ENCODE results near the gene HEATR9. TPM values are rescaled to one million over a fixed set of nuclear protein-coding genes. Genes with fewer than 3 reads are reported as not detected.

The HEATR9 gene
- total and polyA plus RNA-seq, 2 donors (not counting 3 experiments of a cell fraction or from before 2014, with no cell fraction given) = not detected

DNA sequence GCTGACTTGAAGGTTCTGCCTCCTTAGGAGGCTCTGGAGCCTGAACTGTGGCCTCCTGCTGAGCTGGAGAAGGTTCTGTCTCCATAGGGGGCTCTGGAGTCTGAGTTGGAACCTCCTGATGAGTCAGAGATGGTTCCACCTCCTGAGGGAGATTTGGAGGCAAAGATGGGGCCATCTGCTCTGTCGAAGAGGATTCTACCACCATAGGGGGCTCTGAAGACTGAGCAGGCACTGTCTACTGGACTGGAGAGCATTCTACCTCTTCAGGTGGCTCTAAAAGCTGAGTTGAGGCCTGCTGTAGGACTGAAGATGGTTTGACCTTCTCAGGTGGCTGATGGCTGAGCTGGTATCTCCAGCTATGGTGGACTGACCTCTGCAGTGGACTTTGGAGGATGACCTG lies 45.7 kb upstream of the HEATR9 start:
- BruUV-seq (replicated peaks) = no TSS peak

More for the DNA sequence above, 45.7 kb upstream of the HEATR9 start:
- Histone ChIP-seq H3K27me3 (ENCODE audit: control insufficient read depth in 2 of 2, insufficient read depth in 2 of 2, low read length in 2 of 2) (no peaks in the 10 kb centered on the region), H2AFZ (ENCODE audit: low read depth, low read length) (no peak overlapping the region), H3K4me2 (ENCODE audit: insufficient read depth, low read length) (no peak overlapping the region), H3K9me3 (replicated peaks; ENCODE audit: control insufficient read depth, insufficient read depth, low read length) (no peaks in the 10 kb centered on the region), H4K20me1 (replicated peaks; ENCODE audit: control insufficient read depth, extremely low read depth, insufficient read depth, low read length) (no peaks in the 10 kb centered on the region), H3K9me1 (replicated peaks; ENCODE audit: control insufficient read depth, extremely low read depth, insufficient read depth, low read length) (no peaks in the 10 kb centered on the region), H3K36me3 (ENCODE audit: control insufficient read depth in 2 of 2, extremely low read depth in 1 of 2, insufficient read depth in 2 of 2, low read length in 2 of 2) (no peaks in the 10 kb centered on the region), H3K4me3 (replicated peaks in 1 of 3; ENCODE audit: insufficient read depth in 1 of 3, low read depth in 1 of 3, low read length in 3 of 3) (no peak overlapping the region), H3K9ac (replicated peaks; ENCODE audit: extremely low read depth, insufficient read depth, low read length) (no peak overlapping the region), H3K79me2 (ENCODE audit: control insufficient read depth, insufficient read depth, low read length) (no peaks in the 10 kb centered on the region), H3K4me1 (ENCODE audit: control insufficient read depth, extremely low read depth, insufficient read depth, low read length) (peaks cover 4% of the 10 kb centered on the region), H3K27ac (ENCODE audit: insufficient read depth, low read depth, low read length) (no peak overlapping the region)
- TF ChIP-seq JUN (IDR thresholded peaks at IDR 0.05; ENCODE audit: borderline replicate concordance, insufficient read depth, insufficient read length, low read depth) (no peak), FOS (IDR thresholded peaks at IDR 0.05; ENCODE audit: borderline replicate concordance, insufficient read depth, low read length) (no peak), GATA2 (IDR thresholded peaks at IDR 0.05; ENCODE audit: insufficient read depth, insufficient read length, low read depth, low read length) (no peak), EZH2 (IDR thresholded peaks at IDR 0.05; ENCODE audit: borderline replicate concordance, low read depth, low read length, severe bottlenecking) (no peak), MYC (IDR thresholded peaks at IDR 0.05; ENCODE audit: low read depth, low read length) (no peak), POLR2AphosphoS5 (IDR thresholded peaks at IDR 0.05; ENCODE audit: insufficient read depth, low read depth, low read length) (no peak), POLR2A (IDR thresholded peaks at IDR 0.05; ENCODE audit: low read depth, low read length) (no peak)
- TF ChIP-seq, protein P1, sequence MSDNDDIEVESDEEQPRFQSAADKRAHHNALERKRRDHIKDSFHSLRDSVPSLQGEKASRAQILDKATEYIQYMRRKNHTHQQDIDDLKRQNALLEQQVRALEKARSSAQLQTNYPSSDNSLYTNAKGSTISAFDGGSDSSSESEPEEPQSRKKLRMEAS (IDR thresholded peaks at IDR 0.05; ENCODE audit: insufficient read depth, insufficient read length) = no peak
- TF ChIP-seq, protein P2, sequence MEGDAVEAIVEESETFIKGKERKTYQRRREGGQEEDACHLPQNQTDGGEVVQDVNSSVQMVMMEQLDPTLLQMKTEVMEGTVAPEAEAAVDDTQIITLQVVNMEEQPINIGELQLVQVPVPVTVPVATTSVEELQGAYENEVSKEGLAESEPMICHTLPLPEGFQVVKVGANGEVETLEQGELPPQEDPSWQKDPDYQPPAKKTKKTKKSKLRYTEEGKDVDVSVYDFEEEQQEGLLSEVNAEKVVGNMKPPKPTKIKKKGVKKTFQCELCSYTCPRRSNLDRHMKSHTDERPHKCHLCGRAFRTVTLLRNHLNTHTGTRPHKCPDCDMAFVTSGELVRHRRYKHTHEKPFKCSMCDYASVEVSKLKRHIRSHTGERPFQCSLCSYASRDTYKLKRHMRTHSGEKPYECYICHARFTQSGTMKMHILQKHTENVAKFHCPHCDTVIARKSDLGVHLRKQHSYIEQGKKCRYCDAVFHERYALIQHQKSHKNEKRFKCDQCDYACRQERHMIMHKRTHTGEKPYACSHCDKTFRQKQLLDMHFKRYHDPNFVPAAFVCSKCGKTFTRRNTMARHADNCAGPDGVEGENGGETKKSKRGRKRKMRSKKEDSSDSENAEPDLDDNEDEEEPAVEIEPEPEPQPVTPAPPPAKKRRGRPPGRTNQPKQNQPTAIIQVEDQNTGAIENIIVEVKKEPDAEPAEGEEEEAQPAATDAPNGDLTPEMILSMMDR (IDR thresholded peaks at IDR 0.05; ENCODE audit: extremely low read depth in 1 of 2, insufficient read depth in 1 of 2, low read depth in 1 of 2, low read length in 2 of 2) = no peak
- FAIRE-seq (no peak), DNase-seq (ENCODE audit: low read depth, low spot score) (no peak)
- CTCF ChIA-PET = interaction anchor here (0.9 to 1.2 kb wide), 2 partner anchors 10 to 147 kb away, joined by 3 read pairs; no protein-coding TSS in a partner anchor
- dilution Hi-C loops (cut with MboI; ENCODE audit: extremely low pct_ligation_motif_present, low sequenced_read_pairs) (no loop called here), intact Hi-C loops (cut with micrococcal nuclease) (no loop called here)
- POLR2A ChIA-PET = no interaction called here

Measured in endothelial cell of umbilical vein (primary cell).